ENCODE data around the gene PHKB.

Gene PHKB

DNA sequence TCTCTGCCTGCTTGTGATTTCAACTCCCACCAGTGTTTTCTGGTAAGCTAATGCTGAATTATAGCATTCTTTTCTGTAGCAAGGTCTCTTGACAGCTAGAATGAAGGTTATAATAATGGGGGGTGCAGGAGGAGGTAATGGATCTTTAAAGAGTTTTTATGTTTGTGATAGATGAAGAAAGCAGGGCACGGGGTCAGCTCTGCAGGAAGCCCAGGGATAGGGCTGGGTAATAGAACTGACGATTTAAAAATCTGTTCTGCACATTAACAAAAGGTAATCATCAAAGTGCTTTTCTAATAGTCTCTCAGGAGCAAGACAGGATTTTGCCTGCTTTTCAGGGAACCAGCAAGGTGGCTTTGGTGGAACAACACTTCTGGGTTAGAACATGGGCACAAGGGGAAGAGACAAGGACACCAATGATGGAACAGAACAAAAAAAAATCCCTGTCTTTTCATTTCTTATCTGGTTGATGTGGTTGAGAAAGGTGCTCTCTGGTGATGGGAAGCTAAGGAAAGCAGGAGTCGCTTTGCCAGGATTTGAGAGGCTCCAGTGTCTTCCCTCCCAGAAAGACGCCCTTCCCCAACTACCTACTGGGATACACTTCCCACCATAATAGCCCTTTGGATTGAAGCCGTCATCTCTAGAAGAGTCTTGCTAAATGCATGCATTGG is 263.1 kb downstream of the PHKB start:
- no peak overlapping the region for H3K4me3 ChIP-seq (replicated peaks; ENCODE audit: low read depth, low read length)
- TF ChIP-seq, protein P1, sequence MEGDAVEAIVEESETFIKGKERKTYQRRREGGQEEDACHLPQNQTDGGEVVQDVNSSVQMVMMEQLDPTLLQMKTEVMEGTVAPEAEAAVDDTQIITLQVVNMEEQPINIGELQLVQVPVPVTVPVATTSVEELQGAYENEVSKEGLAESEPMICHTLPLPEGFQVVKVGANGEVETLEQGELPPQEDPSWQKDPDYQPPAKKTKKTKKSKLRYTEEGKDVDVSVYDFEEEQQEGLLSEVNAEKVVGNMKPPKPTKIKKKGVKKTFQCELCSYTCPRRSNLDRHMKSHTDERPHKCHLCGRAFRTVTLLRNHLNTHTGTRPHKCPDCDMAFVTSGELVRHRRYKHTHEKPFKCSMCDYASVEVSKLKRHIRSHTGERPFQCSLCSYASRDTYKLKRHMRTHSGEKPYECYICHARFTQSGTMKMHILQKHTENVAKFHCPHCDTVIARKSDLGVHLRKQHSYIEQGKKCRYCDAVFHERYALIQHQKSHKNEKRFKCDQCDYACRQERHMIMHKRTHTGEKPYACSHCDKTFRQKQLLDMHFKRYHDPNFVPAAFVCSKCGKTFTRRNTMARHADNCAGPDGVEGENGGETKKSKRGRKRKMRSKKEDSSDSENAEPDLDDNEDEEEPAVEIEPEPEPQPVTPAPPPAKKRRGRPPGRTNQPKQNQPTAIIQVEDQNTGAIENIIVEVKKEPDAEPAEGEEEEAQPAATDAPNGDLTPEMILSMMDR (IDR thresholded peaks at IDR 0.05; ENCODE audit: low read length, missing control alignments) = no peak
- DNase-seq (ENCODE audit: low read depth) = no peak

DNA sequence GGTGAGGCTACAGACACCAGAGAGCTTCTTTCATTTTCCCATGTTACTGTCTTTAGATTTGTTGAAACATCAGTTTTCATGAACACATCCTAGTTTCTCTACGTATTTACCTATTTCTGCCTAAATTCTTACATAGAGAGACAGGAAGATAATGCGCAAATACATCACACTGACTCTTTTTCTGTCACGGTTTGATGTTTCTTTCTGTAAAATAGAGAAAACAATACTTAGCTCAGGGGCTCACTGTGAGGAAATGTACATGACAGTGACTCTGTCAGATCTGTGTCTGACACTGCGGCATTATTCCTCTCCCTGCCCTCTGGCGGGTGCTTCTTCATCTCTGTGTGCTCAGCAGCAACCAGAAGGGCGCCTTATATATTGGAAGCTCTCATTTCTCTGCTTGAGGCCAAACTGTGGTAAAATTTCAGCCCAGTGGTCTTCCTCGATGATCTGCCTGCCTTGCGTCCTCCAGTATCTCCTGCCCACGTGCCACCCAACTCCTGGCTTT is 264.1 kb downstream of the PHKB start:
- DNase-seq (ENCODE audit: low read depth) = no peak
- no peak overlapping the region for H3K4me3 ChIP-seq (replicated peaks; ENCODE audit: low read depth, low read length)
- TF ChIP-seq, protein P1 (IDR thresholded peaks at IDR 0.05; ENCODE audit: low read length, missing control alignments) = no peak

DNA sequence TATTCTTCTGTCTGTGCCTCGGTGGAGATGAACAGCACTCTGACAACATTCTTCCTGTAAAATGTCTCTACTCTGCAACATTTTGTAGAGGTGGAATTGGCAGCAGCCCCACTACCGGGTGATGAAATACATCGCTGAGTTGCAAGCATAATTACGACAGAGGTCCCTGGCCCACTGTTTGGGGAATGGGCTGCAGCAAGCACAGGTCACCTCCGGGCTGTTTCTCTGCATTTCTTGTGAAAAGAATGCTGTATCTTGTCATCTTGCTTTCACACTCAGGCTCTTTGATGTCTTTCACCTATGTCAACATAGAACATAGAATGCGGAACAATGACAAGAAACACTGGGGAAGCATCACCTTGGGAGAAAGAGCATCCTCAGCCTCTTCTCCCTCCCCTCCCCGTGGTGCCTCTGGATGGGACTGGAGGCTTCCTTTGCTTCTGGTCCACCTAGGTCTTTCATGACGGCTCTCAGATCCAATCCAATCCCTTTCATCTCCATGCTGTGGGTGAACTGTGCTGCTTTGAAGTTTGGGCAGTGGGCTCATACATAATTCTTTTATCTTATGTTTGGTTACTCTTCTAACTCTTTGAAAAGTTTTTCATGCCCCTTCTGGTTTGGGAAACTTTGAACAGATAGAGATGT is 265.0 kb downstream of the PHKB start:
- peak; percentile 37 for DNase-seq (ENCODE audit: low read depth)
- TF ChIP-seq, protein P1 (IDR thresholded peaks at IDR 0.05; ENCODE audit: low read length, missing control alignments) = no peak
- H3K4me3 ChIP-seq (replicated peaks; ENCODE audit: low read depth, low read length) = no peak overlapping the region

DNA sequence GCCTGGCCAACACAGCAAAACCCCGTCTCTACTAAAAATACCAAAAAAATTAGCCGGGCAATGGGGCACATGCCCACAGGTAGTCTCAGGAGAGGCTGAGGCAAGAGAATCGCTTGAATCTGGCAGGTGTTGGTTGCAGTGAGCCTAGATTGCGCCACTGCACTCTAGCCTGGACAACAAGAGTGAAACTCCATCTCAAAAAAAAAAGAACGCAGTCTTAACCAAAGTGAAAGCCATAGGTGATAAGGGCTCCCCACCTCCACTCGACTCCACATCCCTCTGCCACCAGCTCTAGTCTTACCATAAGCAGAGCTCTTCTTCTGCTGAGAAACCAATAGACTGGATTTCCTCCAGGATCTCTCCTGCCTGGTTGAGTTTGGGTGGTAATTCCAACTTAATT is 266.0 kb downstream of the PHKB start:
- no peak overlapping the region for H3K4me3 ChIP-seq (replicated peaks; ENCODE audit: low read depth, low read length)
- no peak for DNase-seq (ENCODE audit: low read depth)
- TF ChIP-seq, protein P1 (IDR thresholded peaks at IDR 0.05; ENCODE audit: low read length, missing control alignments) = no peak

DNA sequence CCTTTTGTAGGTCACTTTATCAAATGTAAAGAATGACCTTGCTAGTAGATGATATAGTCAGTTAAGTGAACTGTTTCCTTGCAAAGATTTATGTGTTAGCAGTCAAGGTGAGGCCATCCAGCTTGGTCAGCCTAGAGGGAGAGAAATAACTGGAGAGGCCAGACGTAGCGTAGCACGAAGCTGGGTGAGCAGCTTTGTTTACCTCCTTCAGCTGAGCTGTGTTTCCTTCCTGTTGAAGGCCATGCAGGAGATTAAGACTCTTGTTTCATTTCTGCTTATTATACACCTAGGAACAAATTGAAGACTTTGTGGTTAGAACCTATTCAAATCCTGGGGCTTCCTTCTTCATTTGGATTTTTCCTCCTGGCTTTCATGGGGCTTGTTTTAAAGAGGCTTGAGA is 267.1 kb downstream of the PHKB start:
- no peak overlapping the region for H3K4me3 ChIP-seq (replicated peaks; ENCODE audit: low read depth, low read length)
- TF ChIP-seq, protein P1 (IDR thresholded peaks at IDR 0.05; ENCODE audit: low read length, missing control alignments) = no peak
- DNase-seq (ENCODE audit: low read depth) = no peak

DNA sequence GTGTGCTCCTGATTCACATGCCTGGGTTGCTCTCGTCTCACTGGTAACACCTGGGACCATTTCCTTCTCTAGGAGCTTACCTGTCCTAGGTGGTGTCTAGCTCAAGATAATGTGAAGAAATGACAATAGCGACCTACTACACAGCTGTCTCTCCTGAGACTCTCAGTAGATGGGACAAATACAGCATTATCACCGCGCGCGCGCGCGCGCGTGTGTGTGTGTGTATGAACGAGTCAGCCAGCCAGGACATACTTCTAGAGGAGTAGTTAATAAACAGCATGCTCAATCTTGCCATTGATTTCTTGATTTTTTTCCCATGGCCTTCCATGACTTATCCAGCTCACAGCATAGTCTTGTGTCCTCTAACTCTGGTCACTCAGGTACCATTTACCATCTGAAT is 268.6 kb downstream of the PHKB start:
- no peak for DNase-seq (ENCODE audit: low read depth)
- no peak overlapping the region for H3K4me3 ChIP-seq (replicated peaks; ENCODE audit: low read depth, low read length)
- TF ChIP-seq, protein P1 (IDR thresholded peaks at IDR 0.05; ENCODE audit: low read length, missing control alignments) = no peak
